ENCODE measurements around the gene OR11H12.
"Not testable (repeated sequence)": the region's sequence is repeated elsewhere in the genome, so short reads cannot be mapped to it uniquely, and the experiment has no call there.

OR11H12 gene, protein sequence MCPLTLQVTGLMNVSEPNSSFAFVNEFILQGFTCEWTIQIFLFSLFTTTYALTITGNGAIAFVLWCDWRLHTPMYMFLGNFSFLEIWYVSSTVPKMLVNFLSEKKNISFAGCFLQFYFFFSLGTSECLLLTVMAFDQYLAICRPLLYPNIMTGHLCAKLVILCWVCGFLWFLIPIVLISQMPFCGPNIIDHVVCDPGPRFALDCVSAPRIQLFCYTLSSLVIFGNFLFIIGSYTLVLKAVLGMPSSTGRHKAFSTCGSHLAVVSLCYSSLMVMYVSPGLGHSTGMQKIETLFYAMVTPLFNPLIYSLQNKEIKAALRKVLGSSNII

DNA sequence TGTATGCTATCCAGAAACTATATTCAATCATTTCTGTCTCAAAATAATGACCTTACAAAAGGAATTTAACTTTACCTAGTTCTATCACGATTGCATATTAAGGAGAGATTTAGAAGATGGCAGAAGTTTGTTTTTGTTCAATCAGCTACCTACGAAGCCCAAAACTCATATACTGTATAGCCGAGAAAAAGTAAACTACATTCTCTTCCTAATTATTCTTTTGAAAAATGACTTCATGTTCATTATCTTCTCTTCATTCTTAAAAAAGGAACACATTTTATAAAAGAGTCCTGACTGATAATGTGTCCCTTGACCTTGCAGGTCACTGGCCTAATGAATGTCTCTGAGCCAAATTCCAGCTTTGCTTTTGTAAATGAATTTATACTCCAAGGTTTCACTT, at the start of gene OR11H12:
TSS of gene OR11H12 (plus strand) at position 301 of the 400 bp plus-strand sequence. CDS start at position 301, 0 bp downstream.
- DNase-seq: not testable (repeated sequence)

DNA sequence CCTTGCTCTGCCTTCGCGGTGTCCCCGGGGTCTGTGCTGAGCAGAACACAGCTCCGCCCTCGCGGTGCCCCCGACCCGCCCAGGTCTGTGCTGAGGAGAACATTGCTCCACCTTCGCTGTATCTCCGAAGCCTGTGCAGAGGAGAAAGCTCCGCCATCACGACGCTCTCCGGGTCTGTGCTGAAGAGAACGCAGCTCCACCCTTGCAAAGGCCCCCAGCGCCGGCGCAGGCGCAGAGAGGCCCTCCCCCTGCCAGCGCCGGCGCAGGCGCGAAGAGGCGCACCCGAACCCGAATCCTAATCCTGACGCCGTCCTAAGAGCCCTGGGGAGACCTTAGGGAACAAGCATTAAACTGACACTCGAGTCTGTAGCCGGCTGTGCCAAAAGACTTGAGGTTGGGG, 18.0 kb upstream of the OR11H12 start:
- DNase-seq: not testable (repeated sequence)

DNA sequence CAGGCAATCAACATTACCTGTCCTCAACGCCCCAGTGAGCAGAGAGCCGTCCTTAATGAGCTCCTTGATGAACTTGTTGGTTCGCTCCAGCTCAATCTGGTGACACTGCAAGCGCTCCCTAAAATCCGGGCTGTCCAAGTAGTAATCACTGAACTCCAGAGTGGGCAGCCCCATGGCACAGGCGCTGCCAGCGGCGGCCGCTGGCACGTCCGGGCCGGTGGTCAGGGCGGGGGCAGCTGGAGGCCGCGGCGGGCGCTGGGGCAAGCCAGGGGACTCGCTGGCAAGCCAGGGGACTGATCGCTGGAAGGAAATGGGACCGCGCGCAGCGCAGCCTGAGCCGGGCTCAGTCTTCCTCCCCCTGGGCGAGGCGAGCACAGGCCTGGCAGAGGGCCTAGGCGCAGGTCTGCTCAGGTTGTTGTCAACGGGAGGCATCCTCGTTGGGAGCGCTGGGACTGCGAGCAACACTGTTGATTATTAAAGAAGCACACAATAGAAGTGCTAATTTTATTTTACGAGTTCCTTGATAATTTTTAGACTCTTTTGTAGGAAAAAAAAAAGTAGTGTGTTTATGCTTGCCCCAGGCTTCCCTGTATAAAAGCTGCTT, 25.8 kb downstream of the OR11H12 start:
- DNase-seq: not testable (repeated sequence)

DNA sequence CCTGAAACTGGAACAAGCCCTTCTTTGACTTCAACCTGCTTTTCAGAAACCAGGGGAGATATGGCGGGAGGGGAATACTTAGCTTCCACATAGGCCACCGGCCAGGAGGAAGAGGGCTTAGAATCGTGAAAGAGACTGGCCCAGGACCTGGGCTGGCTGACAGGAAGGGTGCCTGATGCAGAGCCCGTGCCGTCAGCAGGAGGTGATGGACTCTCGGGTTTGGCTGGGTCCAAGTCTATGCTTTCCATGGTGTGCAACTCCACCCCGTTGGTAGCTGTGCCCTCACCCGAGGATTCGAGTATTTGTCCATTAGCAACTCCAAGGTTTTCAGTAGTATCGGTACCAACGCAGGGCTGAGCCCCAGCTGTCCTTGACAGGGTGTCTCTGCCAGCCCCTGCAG, 35.1 kb downstream of the OR11H12 start:
- DNase-seq: not testable (repeated sequence)

DNA sequence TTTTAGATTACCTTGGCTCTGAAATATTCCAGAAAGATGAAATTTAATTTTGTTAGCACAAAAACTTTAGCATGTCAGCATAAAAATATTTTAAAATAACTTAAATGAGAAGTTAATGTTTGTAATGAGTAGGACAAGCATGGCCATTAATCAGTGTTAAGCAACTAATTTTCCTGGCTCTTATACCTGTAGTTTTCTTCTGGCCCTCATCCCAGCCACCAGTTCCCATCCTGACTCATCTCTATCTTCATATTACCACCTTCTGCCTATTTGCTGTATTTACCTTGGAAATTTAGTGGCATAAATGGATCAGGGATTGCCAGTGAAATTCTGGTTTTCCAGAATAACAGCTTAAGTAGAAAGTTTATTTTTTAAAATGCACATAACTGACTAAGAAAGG, 37.1 kb downstream of the OR11H12 start:
- DNase-seq: not testable (repeated sequence)

DNA sequence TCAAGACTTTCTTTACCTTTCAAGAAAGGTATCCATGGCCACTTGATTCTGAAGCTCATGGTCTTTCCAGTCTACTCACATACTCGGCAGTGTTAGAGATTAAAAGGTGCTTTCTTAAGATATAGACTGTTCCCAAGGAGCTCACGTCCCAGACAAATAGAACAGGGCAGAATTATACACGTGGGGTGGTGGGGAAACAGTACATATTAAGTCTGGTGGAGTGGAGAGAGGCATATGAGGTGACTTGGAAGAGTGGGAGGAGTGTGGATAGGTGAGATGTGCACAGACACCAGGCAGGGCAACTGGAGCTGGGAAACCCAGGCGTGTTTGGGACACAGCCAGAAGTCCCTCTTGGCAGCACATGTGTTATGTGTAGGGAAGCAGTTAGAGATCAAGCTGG, 37.9 kb downstream of the OR11H12 start:
- not testable (repeated sequence) for DNase-seq

DNA sequence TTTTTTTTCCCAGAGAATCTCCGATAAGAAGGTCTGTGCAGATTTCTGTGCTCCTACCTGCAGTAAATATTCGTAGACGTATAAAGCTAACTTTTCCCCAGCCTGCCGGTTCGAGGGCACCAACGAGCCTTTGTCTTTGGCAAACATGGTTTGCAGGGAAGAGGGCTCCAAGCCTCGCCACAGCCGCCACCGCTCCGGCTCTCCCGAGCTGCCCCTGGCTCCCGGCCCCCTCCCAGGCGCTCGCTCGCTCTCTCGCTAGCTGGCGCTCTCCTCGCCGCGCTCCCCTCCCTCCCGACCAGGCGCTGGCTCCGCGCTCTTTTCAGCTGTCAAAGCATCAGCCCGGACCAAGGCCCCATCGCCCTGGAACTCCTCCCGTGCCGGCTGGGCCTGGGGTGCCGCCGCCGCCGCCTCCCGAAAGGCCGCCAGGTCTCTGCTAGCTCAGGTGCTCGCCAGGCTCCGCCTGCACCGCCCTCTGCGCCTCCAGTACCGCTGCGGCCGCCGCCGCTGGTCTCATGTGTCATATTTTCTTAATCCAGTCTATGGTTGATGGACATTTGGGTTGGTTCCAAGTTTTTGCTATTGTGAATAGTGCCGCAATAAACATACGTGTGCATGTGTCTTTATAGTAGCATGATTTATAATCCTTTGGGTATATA, 45.3 kb downstream of the OR11H12 start:
- DNase-seq: not testable (repeated sequence)

All from activated CD8-positive, alpha-beta memory T cell treated with anti-CD3 and anti-CD28 coated beads for 24 hours (primary cell).